Omental fat pad (tissue), 4 donors: ENCODE measurements around the gene PLBD2. TPM values are rescaled to one million over a fixed set of nuclear protein-coding genes. Genes with fewer than 3 reads are reported as not detected.

ENCODE experiments used
- ATAC-seq: fragments of 150-250 bp; one replicate; pipeline ENCODE4 v1.9.1; 2016; ENCODE audit warnings: mild to moderate bottlenecking, moderate library complexity; ENCODE audit not compliant: low FRiP score
- DNase-seq: peaks from one replicate; pipeline ENCODE4 v3.0.0-alpha.2; 2019; ENCODE audit warnings: low spot score
- total RNA-seq, 4 donors: library from RNA; depleted of rRNA; stranded (reverse); fragments of >200 nt; gene quantifications; one replicate each; pipeline ENCODE4 v1.1.0, GENCODE V29; 2016
- TF ChIP-seq, protein P1 (sequence below), 3 donors: fragments of 450-650 bp; IDR thresholded peaks; one replicate each; pipeline ENCODE4 v1.5.1; 2016 to 2017; ENCODE audit warnings: antibody characterized with exemption in 3 of 3, mild to moderate bottlenecking in 3 of 3, moderate library complexity in 2 of 3

The PLBD2 gene
- total RNA-seq, 4 donors from 2014 or later = 26.4 to 50.2 (median 36.2) TPM

DNA sequence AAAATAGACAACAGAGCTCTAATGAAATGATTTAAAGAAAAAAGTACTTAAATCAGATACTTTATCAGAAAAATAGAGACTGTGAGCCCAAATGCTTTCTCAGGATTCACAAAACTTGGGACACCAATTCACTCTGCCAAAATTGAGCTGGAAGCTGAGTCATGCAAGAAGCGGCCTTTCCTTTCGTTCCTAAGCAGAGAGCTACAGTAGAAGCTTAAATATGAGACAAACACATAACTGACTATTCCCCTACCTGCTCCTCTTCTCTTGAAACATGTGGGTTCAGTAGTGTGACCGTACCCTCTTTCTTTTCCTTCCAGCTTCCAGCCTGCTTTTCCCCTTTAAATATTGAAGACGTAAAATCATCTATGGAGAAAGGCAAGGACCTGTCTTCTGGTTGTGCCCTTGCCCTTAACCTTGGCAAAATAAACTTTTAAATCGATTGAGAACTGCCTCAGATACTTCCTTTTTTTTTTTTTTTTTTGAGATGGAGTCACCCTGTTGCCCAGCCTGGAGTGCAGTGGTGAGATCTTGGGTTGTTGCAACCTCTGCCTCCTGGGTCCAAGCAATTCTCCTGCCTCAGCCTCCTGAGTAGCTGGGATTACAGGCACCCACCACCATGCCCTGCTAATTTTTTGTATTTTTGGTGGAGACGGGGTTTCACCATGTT lies 49.7 kb downstream of the PLBD2 start:
- ATAC-seq (no peak), DNase-seq (no peak)
- TF ChIP-seq, protein P1, sequence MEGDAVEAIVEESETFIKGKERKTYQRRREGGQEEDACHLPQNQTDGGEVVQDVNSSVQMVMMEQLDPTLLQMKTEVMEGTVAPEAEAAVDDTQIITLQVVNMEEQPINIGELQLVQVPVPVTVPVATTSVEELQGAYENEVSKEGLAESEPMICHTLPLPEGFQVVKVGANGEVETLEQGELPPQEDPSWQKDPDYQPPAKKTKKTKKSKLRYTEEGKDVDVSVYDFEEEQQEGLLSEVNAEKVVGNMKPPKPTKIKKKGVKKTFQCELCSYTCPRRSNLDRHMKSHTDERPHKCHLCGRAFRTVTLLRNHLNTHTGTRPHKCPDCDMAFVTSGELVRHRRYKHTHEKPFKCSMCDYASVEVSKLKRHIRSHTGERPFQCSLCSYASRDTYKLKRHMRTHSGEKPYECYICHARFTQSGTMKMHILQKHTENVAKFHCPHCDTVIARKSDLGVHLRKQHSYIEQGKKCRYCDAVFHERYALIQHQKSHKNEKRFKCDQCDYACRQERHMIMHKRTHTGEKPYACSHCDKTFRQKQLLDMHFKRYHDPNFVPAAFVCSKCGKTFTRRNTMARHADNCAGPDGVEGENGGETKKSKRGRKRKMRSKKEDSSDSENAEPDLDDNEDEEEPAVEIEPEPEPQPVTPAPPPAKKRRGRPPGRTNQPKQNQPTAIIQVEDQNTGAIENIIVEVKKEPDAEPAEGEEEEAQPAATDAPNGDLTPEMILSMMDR (IDR thresholded peaks at IDR 0.05) = no peak

DNA sequence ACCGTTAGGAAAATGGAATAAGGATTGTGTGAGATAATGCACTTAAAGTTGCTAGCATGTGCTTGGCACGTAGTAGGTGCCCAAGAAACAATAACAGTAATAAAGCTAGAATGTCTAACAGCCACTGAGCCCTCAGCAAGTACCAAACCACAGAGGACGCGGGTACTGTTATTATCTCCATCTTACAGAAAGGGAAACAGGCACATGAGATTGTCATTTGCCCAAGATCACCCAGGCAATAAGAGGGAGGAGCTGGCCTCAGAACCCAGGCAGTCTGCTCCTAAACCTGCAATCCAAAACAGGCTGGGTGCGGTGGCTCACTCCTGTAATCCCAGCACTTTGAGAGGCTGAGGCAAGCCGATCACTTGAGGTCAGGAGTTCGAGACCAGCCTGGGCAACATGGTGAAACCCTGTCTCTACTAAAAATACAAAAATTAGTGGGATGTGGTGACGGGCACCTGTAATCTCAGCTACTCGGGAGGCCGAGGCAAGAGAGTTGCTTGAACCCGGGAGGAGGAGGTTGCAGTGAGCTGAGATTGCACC lies 50.4 kb downstream of the PLBD2 start:
- TF ChIP-seq, protein P1 (IDR thresholded peaks at IDR 0.05) = no peak
- DNase-seq = no peak
- no peak for ATAC-seq

DNA sequence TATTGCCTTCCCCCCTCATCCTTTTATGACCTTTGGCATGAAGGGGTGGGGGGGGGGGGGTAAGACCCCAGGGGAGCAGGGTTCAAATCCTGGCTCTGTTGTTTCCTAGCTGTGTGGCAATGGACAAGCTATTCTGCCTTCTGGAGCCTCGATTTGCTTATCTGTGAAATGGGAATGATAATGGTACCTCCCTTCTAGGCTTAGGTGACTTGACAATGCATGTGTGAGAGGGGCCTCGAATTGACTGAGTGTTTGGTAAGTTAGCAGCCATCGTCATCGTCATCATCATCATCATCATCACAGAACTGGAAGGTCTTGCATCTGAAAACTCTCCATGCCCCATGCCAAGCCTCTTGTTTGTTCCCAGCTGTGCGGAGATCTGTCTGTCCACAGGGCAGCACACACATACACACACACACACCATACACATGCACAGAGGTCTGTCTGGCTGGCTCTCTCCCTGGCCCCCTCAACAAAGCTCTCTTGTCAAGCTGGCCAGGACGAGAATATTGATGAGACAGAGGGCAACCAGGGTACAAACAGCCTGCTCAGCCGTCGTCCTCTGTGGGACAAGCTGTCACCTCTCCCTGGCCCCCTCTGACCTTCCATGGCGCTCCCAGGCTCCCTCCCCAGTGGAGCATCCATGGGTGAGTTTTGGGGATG lies 51.2 kb downstream of the PLBD2 start:
- DNase-seq (no peak), ATAC-seq (no peak)
- TF ChIP-seq, protein P1 (IDR thresholded peaks at IDR 0.05) = no peak

DNA sequence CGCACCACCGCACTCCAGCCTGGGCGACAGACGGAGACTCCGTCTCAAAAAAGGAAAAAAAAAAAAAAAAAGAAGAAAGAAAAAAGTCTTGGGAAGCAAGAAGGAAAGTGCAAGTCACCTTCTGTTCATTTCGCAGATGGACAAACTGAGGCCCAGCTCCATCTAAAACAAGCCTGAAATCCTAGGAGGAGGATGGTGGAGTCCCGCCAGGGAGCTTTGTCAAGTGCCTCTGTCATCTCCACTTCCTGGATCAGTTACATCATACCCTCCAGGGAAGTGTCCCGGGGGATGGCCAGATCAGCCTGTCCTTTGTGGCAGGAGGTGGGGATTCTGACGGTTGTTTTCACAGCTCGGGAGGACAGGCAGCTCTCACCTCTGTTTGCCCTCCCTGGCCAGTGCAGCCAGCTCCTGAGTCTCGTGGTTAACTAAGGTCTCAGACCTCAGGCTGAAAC lies 55.1 kb downstream of the PLBD2 start:
- TF ChIP-seq, protein P1 (IDR thresholded peaks at IDR 0.05) = no peak
- DNase-seq (no peak), ATAC-seq (no peak)

DNA sequence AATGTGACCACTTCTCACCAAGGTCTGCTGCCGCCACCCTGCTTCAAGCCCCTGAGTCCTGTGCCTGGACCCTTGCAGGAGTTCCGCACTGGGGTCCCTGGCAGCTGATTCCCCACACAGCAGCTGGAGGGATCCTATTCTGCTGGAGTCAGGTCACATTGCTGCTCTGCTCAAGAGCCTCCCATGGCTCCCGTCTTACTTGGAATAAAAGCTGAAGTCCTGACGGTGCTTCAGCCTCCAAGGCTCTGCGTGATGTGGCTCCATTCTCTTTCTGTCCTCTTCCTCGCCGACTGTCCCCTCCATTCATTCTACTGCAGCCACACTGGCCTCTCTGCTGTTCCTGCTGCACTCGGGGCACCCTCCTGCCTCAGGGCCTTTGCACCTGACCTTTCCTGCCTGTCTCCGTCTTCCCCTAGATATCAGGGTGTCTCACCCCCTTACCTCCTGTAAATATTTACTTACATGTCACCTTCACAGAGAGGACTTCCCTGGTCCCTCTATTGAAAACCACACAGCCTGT lies 56.2 kb downstream of the PLBD2 start:
- no peak for ATAC-seq
- no peak for DNase-seq
- TF ChIP-seq, protein P1 (IDR thresholded peaks at IDR 0.05) = no peak

DNA sequence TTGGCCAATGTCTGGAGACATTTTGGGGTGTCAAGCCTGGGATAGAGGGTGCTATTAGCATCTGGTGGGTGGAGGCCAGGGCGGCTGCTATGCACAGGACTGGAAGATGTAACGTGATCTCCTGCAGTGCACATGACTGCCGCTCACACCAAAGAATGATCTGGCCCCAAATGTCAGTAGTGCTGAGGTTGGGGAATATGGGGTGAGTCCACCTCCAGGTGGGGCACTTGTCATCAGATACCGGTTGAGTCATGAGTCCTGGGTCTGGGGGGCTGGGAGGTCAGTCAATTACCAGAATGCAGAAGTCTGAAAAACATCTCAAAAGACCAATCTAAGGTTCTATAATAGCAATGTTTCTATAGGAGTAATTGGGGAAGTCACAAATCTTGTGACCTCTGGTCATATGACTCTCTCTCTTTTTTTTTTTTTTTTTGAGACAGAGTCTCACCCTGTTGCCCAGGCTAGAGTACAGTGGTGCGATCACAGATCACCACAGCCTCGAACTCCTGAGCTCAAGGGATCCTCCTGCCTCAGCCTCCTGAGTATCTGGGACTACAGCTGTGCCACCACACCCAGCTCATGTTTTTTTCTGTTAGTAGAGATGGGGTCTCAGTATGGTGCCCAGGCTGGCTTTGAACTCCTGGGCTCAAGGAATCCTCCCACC lies 57.8 kb downstream of the PLBD2 start:
- peak; percentile 52 for ATAC-seq
- no peak for DNase-seq
- TF ChIP-seq, protein P1 (IDR thresholded peaks at IDR 0.05) = no peak
